ENCODE measurements around the gene KCND2.

- no peak for TF ChIP-seq EZH2 (IDR thresholded peaks at IDR 0.05; ENCODE audit: low read depth)
- no peak for TF ChIP-seq CTCF (conservative IDR thresholded peaks at IDR 0.05)
Measured at GRCh38 chr7:120780938-120781337, 508.0 kb downstream of the KCND2 start.
